SK-N-SH (cell line): ENCODE data around the gene ACCS.

Experiments used
- CHD2 ChIP-seq: fragments of 150-350 bp; IDR thresholded peaks from 2 replicates; pipeline ENCODE4 v1.6.1; 2018; ENCODE audit warnings: low read length; ENCODE audit not compliant: partially characterized antibody
- EP300 ChIP-seq, 2 experiments: IDR thresholded peaks; 2 replicates each; pipeline versions ENCODE4 v1.4.0 to v1.6.1; 2012; ENCODE audit warnings: borderline replicate concordance in 1 of 2, low read depth in 1 of 2, low read length in 1 of 2
- EZH2phosphoT487 ChIP-seq: fragments of 200-600 bp; sonication (generic); IDR thresholded peaks from 2 replicates; pipeline ENCODE4 v1.6.1; 2017; ENCODE audit warnings: low read depth, mixed run types, mild to moderate bottlenecking, antibody characterized with exemption, moderate library complexity, borderline replicate concordance
- GABPA ChIP-seq: IDR thresholded peaks from 2 replicates; pipeline ENCODE4 v1.4.0; 2012; ENCODE audit warnings: low read depth, mild to moderate bottlenecking
- IRF3 ChIP-seq: fragments of 150-350 bp; IDR thresholded peaks from 2 replicates; pipeline ENCODE4 v1.6.1; 2016; ENCODE audit warnings: mild to moderate bottlenecking, low read depth, low read length
- MAX ChIP-seq: IDR thresholded peaks from 2 replicates; pipeline ENCODE4 v1.4.0; 2012; ENCODE audit warnings: low read depth
- POLR2AphosphoS5 ChIP-seq: IDR thresholded peaks from 2 replicates; pipeline ENCODE4 v1.6.1; 2012; ENCODE audit warnings: low read depth, low read length
- RAD21 ChIP-seq: IDR thresholded peaks from 2 replicates; pipeline ENCODE4 v1.6.1; 2012; ENCODE audit warnings: mild to moderate bottlenecking, low read length
- RFX5 ChIP-seq: IDR thresholded peaks from 2 replicates; pipeline ENCODE4 v1.6.1; 2012; ENCODE audit warnings: mild to moderate bottlenecking, improper control_type of control experiment, low read length
- SIN3A ChIP-seq: IDR thresholded peaks from 2 replicates; pipeline ENCODE4 v1.6.1; 2012; ENCODE audit warnings: low read depth, mild to moderate bottlenecking, low read length, moderate library complexity, borderline replicate concordance
- TAF1 ChIP-seq: IDR thresholded peaks from 2 replicates; pipeline ENCODE4 v1.6.1; 2012; ENCODE audit warnings: low read depth, mild to moderate bottlenecking, low read length, moderate library complexity, borderline replicate concordance
- TF ChIP-seq, protein P1 (sequence below): fragments of 200-600 bp; sonication (generic); IDR thresholded peaks from 2 replicates; pipeline ENCODE4 v1.6.1; 2017; ENCODE audit warnings: antibody characterized with exemption, mild to moderate bottlenecking, moderate library complexity
- TF ChIP-seq, protein P2 (sequence below): IDR thresholded peaks from 2 replicates; pipeline ENCODE4 v1.6.1; 2012; ENCODE audit warnings: mild to moderate bottlenecking, low read depth, low read length, moderate library complexity

DNA sequence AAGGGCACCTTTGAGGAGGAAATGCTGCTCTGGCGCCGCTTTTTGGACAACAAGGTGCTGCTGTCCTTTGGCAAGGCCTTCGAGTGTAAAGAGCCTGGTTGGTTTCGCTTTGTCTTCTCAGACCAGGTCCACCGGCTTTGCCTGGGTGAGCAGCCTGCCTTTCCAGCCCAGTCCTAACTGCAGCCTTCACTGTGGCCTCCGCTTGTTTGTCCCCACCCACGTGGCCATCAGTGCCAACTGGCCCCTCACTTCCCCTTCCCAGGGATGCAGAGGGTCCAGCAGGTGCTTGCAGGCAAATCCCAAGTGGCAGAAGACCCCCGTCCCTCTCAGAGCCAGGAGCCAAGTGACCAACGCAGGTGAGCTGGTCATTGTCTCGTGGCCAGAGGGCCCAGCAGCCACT, 17.4 kb downstream of the ACCS start:
- TF ChIP-seq MAX: no peak
- no peak for TF ChIP-seq POLR2AphosphoS5
- TF ChIP-seq SIN3A: no peak
- TF ChIP-seq, protein P1, sequence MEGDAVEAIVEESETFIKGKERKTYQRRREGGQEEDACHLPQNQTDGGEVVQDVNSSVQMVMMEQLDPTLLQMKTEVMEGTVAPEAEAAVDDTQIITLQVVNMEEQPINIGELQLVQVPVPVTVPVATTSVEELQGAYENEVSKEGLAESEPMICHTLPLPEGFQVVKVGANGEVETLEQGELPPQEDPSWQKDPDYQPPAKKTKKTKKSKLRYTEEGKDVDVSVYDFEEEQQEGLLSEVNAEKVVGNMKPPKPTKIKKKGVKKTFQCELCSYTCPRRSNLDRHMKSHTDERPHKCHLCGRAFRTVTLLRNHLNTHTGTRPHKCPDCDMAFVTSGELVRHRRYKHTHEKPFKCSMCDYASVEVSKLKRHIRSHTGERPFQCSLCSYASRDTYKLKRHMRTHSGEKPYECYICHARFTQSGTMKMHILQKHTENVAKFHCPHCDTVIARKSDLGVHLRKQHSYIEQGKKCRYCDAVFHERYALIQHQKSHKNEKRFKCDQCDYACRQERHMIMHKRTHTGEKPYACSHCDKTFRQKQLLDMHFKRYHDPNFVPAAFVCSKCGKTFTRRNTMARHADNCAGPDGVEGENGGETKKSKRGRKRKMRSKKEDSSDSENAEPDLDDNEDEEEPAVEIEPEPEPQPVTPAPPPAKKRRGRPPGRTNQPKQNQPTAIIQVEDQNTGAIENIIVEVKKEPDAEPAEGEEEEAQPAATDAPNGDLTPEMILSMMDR: no peak
- TF ChIP-seq, protein P2, sequence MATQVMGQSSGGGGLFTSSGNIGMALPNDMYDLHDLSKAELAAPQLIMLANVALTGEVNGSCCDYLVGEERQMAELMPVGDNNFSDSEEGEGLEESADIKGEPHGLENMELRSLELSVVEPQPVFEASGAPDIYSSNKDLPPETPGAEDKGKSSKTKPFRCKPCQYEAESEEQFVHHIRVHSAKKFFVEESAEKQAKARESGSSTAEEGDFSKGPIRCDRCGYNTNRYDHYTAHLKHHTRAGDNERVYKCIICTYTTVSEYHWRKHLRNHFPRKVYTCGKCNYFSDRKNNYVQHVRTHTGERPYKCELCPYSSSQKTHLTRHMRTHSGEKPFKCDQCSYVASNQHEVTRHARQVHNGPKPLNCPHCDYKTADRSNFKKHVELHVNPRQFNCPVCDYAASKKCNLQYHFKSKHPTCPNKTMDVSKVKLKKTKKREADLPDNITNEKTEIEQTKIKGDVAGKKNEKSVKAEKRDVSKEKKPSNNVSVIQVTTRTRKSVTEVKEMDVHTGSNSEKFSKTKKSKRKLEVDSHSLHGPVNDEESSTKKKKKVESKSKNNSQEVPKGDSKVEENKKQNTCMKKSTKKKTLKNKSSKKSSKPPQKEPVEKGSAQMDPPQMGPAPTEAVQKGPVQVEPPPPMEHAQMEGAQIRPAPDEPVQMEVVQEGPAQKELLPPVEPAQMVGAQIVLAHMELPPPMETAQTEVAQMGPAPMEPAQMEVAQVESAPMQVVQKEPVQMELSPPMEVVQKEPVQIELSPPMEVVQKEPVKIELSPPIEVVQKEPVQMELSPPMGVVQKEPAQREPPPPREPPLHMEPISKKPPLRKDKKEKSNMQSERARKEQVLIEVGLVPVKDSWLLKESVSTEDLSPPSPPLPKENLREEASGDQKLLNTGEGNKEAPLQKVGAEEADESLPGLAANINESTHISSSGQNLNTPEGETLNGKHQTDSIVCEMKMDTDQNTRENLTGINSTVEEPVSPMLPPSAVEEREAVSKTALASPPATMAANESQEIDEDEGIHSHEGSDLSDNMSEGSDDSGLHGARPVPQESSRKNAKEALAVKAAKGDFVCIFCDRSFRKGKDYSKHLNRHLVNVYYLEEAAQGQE: no peak
- TF ChIP-seq EZH2phosphoT487: no peak
- TF ChIP-seq TAF1: no peak
- no peak for TF ChIP-seq EP300 (IDR thresholded peaks at IDR 0.05; ENCODE audit: borderline replicate concordance in 1 of 2, low read depth in 1 of 2, low read length in 1 of 2)
- no peak for TF ChIP-seq RFX5
- no peak for TF ChIP-seq RAD21
- no peak for TF ChIP-seq CHD2
- no peak for TF ChIP-seq IRF3
- no peak for TF ChIP-seq GABPA
